MCF 10A (cell line): ENCODE data around the gene LIPA. TPM values are rescaled to one million over a fixed set of nuclear protein-coding genes. Genes with fewer than 3 reads are reported as not detected.

Experiments
- BruUV-seq: library from RNA; stranded (reverse); fragments of 400-500 nt; replicated peaks from 2 replicates; lab custom pipeline; 2021; lab: Mats Ljungman, UMichigan
- CTCF ChIA-PET: fragments of 300-600 bp; sonication (Branson Sonifier 250); formaldehyde crosslinking; extraction: SDS; loops from one replicate; lab custom pipeline; 2021; ENCODE audit warnings: antibody characterized with exemption, inconsistent platforms; lab: Yijun Ruan, JAX
- POLR2A ChIA-PET: fragments of 300-600, 350-650 bp; sonication (Branson Sonifier 250); formaldehyde crosslinking; extraction: SDS; loops from one replicate; lab custom pipeline; 2020; ENCODE audit warnings: antibody characterized with exemption, inconsistent platforms; lab: Yijun Ruan, JAX
- DNase-seq: peaks from one replicate; pipeline ENCODE4 v3.0.0-alpha.2; 2018; ENCODE audit not compliant: unreplicated experiment
- H3K27ac Mint-ChIP-seq: one replicate; pipeline ENCODE4 v1.8.0; 2022; ENCODE audit warnings: mild to moderate bottlenecking, low read depth, mixed read lengths; ENCODE audit not compliant: unreplicated experiment
- H3K27me3 Mint-ChIP-seq: one replicate; pipeline ENCODE4 v1.8.0; 2022; ENCODE audit warnings: mixed read lengths; ENCODE audit not compliant: insufficient read depth, unreplicated experiment
- H3K36me3 Mint-ChIP-seq: one replicate; pipeline ENCODE4 v1.8.0; 2022; ENCODE audit warnings: mild to moderate bottlenecking, moderate library complexity, mixed read lengths; ENCODE audit not compliant: insufficient read depth, unreplicated experiment
- H3K4me1 Mint-ChIP-seq: one replicate; pipeline ENCODE4 v1.8.0; 2022; ENCODE audit warnings: mixed read lengths; ENCODE audit not compliant: insufficient read depth, unreplicated experiment
- H3K4me3 Mint-ChIP-seq: one replicate; pipeline ENCODE4 v1.8.0; 2022; ENCODE audit warnings: mild to moderate bottlenecking, moderate library complexity, mixed read lengths; ENCODE audit not compliant: unreplicated experiment
- H3K9me3 Mint-ChIP-seq: one replicate; pipeline ENCODE4 v1.8.0; 2022; ENCODE audit warnings: mixed read lengths; ENCODE audit not compliant: unreplicated experiment
- CTCF ChIP-seq: fragments of 200-600 bp; IDR thresholded peaks from one replicate; pipeline ENCODE4 v1.8.0; 2022; ENCODE audit warnings: antibody characterized with exemption, mild to moderate bottlenecking; ENCODE audit not compliant: unreplicated experiment
- intact Hi-C: fragments of 100-400 bp; cut with micrococcal nuclease; formaldehyde crosslinking; loops from 2 replicates; pipeline ENCODE4 v1.14.1; 2022
- total RNA-seq: library from RNA; stranded (reverse); gene quantifications from 2 replicates; pipeline ENCODE4 v1.2.3, GENCODE V29; 2022

The LIPA gene
- total RNA-seq, 1 experiment from 2014 or later, result 22.3 TPM

GRCh38 chr10:89228146-89228545 is 23.4 kb downstream of the LIPA start:
- Mint-ChIP-seq H3K4me3 (no peak overlapping the region), H3K4me1 (no peaks in the 10 kb centered on the region), H3K27me3 (no peaks in the 10 kb centered on the region), H3K9me3 (no peaks in the 10 kb centered on the region), H3K27ac (no peak overlapping the region), H3K36me3 (peaks cover 17% of the 10 kb centered on the region)
- ChIA-PET CTCF (interaction anchor here (0.6 kb wide), 1 partner anchor 18 kb away, joined by 4 read pairs; no protein-coding TSS in a partner anchor), POLR2A (no interaction called here)
- intact Hi-C loops, result no loop called here
- BruUV-seq, result no TSS peak
- TF ChIP-seq CTCF, result no peak
- no peak for DNase-seq

GRCh38 chr10:89226891-89227290 is 24.7 kb downstream of the LIPA start:
- no peaks in the 10 kb centered on the region for H3K9me3 Mint-ChIP-seq
- BruUV-seq, result no TSS peak
- POLR2A ChIA-PET, result no interaction called here
- H3K27ac Mint-ChIP-seq, result no peak overlapping the region
- H3K4me1 Mint-ChIP-seq, result no peaks in the 10 kb centered on the region
- TF ChIP-seq CTCF, result no peak
- no peak overlapping the region for H3K4me3 Mint-ChIP-seq
- intact Hi-C loops, result no loop called here
- H3K36me3 Mint-ChIP-seq, result peaks cover 17% of the 10 kb centered on the region
- no peaks in the 10 kb centered on the region for H3K27me3 Mint-ChIP-seq
- DNase-seq, result no peak
- CTCF ChIA-PET, result interaction anchor here (0.6 to 1.1 kb wide), 3 partner anchors 9 to 232 kb away, joined by 3 to 5 read pairs (median 4); no protein-coding TSS in a partner anchor

GRCh38 chr10:89224739-89225443 is 26.7 kb downstream of the LIPA start:
- POLR2A ChIA-PET, result no interaction called here
- H3K27ac Mint-ChIP-seq, result no peak overlapping the region
- H3K27me3 Mint-ChIP-seq, result no peaks in the 10 kb centered on the region
- no TSS peak for BruUV-seq
- TF ChIP-seq CTCF, result no peak
- no peaks in the 10 kb centered on the region for H3K9me3 Mint-ChIP-seq
- H3K4me1 Mint-ChIP-seq, result no peaks in the 10 kb centered on the region
- intact Hi-C loops, result no loop called here
- CTCF ChIA-PET, result interaction anchor here (1.1 to 2.1 kb wide), 3 partner anchors 9 to 292 kb away, joined by 3 to 7 read pairs (median 6); no protein-coding TSS in a partner anchor
- H3K4me3 Mint-ChIP-seq, result no peak overlapping the region
- no peak for DNase-seq
- H3K36me3 Mint-ChIP-seq, result peaks cover 17% of the 10 kb centered on the region

- no TSS peak for BruUV-seq
- no peak for DNase-seq
- no peak for TF ChIP-seq CTCF
- peaks cover 11% of the 10 kb centered on the region for H3K36me3 Mint-ChIP-seq
- peaks cover 5% of the 10 kb centered on the region for H3K4me1 Mint-ChIP-seq
- ChIA-PET POLR2A (interaction anchor here (0.6 to 0.9 kb wide), 3 partner anchors 219 to 232 kb away, joined by 3 to 4 read pairs (median 3); no protein-coding TSS in a partner anchor), CTCF (interaction anchor here (0.7 to 1.8 kb wide), 6 partner anchors 9 to 386 kb away, joined by 3 to 5 read pairs (median 3); no protein-coding TSS in a partner anchor)
- no peaks in the 10 kb centered on the region for H3K9me3 Mint-ChIP-seq
- intact Hi-C loops, result no loop called here
- H3K4me3 Mint-ChIP-seq, result no peak overlapping the region
- H3K27me3 Mint-ChIP-seq, result no peaks in the 10 kb centered on the region
- no peak overlapping the region for H3K27ac Mint-ChIP-seq
Observed at GRCh38 chr10:89221919-89222318, 29.7 kb downstream of the LIPA start.
